HuH-7 (cell line): ENCODE results near the gene MAP2.
A peak's percentile ranks its signal among the peaks of the same experiment; 100 is the strongest.

Experiments
- DNase-seq: peaks from one replicate; pipeline ENCODE4 v3.0.0; 2011; ENCODE audit warnings: low spot score

MAP2 gene

DNA sequence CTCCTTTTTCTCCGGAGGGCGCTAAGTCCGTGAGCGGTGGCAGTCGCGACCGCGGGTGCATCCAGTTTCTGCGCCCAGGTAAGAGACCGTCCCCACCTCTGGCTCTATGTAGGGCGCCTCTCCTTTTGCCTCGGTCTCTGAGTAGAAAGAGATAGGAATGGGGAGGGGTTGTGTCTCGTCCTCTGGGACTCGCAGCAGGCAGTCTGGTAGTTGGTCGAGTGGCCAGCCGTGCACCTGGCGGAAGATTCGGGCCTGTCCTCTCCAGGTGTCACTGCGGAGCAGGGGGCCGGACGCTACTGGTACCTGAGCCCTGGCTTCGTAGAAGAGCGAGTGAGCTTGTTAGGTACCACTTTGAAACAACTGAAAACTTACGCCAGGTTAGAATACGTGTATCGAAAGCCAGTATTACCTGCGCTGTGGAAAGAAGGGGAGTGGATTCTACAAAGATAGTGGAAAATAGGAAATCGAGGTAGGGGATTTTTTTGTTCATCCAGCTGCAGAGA, 403 bp downstream of the MAP2 start:
- DNase-seq: peak; percentile 12

DNA sequence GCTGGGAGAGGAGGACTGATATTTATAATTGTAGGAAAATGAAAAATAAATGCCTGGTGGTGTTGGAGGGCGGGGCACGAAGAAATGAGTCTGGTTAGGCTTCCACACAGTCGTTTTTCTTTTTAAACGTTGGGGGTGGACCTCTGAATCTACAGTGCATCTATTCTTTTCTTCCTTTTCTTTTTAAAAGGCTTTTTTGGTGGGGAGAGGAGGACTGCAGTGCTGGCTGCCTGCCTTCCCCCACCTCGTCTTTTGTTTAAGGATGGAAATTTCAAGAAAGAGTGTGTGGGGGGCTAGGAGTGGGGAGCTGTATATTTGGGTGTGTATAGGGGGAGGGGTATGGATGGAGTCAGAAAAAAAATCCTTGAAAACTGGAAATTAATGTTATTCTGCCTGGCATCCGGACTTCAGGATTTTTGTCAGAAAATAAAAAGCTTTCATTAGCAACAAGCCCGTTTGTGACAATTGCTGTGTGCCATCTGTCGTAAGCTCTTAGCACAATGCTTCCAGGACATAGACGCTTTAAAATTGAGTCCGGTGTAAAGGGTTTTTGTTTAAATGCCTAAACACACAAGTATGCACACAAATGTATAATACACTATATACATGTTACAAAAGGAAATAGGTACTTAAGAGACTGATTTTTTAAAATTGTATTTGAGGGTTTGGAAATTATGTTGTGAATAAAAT, 1.1 kb downstream of the MAP2 start:
- no peak for DNase-seq

DNA sequence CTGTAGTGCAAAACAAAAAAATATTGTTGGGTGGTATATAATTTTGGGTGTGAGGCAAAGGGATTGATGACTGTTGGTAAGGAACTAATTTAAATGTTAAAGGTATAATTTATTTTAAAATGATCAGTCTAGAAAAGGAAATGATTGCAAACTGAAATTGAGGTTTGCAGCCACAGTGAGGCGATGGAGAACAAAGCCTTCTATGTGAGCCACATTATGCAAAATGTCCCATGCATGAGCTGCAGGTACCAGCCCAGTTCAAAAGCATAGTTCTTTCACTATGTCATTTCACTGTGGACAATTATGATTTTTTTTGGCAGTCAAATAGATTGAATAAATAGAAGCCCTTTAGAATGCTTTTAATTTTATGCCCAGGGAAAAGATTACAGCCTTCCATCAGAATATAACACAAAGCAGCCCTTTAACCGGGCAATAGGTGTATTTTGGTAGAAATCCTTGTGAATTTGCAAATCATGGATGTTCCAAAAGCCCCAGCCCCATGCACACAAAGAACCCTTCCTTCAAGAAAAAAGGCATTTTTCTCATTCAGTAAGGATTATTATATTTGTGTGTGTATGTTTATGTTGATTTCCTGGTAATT, 1.7 kb downstream of the MAP2 start:
- DNase-seq: peak; percentile 40

GRCh38 chr2:209426432-209426831, 2.6 kb downstream of the MAP2 start:
- DNase-seq: no peak

DNA sequence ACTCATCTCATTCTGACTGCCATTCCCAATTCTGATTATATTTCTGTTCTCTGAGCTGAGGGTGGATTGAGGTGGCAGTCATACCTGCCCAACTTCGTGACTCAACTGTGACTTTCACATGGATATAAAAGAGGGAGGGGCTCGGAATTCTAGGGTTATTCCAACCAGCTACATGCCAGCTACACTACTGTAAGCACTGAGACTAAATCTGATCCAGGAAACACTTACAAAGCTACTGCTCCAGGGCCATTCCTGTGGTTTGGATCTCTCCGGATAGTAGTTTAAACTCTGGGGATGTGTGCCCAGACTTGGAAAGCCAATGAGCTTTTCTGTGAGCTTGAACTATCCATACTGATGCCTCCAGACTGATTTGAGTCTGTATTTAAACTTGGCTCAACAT, 7.9 kb downstream of the MAP2 start:
- no peak for DNase-seq

GRCh38 chr2:209441541-209441940, 17.7 kb downstream of the MAP2 start:
- no peak for DNase-seq

GRCh38 chr2:209442939-209443338, 19.1 kb downstream of the MAP2 start:
- DNase-seq: no peak

DNA sequence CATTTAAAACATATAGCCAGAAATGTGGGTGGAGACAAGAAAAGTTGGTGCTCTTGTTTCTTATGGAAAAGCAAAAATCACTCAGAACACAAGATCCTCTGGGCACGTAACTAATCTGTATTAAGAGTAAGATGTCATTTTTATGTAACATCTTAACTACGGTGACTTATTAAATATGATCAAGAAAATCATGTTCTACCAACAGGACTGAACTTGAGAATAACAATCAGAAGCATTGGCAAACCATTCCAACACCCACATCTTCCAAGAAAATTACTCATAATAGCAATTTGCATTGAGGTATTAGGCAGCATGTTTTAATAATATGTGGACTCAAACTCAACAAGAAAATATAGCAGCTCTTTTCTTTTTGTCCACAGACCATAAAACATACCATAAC, 21.6 kb downstream of the MAP2 start:
- DNase-seq: no peak

DNA sequence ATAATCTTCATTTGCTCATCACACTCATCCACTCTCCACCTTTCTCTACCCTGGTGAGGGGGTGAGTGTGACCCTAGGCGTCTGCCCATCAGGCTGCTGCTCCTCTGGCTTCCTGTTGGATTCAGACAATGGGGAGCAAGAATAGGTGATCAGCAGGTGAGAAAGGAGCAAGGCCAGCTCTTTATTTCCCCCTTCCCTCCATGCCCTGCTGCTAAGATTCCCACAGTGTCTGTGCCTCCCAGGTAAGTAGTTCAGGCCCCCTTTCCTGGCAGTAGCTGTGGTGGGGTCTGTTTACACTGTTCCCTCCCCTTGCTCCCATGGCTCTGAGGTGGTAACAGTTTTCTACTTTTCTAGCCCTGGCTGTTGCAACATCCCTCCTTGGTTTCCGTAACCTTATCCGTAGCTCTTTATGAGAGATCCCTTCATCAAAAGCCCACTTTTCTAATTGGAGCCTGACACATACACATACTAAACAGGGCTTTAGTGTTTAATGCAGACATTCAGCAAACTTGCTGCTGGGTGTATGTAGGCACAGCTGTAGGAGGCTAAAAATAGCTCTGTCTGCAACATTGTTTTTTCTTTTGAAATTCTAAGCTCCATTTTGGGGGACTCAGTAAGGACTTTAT, 27.5 kb downstream of the MAP2 start:
- no peak for DNase-seq

- no peak for DNase-seq
Observed at GRCh38 chr2:209456489-209456888, 32.6 kb downstream of the MAP2 start.

DNA sequence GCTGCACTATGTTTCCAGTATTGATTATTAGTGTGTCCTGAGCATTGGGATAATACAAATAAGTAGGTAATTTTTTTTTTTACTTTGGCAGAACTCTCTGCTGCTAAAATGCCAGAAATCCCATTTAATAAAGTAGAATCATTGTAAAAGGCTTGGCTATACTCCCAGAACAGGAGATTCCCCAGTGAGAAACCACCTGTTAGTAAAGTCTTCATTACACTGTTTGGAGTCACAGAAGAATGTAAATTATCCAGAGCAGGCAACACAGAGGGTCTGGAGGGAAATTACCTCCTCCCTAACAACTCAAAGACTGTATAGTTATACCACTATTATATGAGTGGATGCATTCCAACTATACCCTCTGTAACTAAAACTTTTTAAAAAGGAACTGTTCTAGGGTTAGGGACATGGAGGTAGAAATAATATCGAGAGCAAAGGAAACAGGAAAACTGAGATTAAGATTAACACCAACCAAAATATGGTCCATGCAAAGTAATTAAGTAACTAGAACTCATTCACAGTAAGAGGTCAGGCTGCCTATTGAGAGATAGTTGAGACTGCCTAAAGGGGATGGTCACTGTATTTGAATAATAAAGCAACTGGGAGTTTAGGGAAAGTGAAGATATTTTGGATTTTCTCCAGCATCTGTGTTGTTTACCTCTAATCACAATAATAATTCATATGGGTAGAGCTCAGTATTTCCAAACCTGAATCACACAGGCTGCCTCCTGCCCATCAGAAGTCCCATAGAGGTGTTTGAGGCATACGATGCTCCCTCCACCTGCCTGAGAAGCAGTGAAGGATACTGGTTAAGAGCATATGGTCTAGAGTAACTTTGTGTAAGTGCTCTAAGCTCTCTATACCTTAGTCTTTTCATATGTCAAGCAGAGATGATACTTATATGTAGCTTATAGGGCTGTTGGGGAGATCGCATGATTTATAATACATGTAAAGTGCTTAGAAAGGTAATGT, 34.4 kb downstream of the MAP2 start:
- DNase-seq: no peak

DNA sequence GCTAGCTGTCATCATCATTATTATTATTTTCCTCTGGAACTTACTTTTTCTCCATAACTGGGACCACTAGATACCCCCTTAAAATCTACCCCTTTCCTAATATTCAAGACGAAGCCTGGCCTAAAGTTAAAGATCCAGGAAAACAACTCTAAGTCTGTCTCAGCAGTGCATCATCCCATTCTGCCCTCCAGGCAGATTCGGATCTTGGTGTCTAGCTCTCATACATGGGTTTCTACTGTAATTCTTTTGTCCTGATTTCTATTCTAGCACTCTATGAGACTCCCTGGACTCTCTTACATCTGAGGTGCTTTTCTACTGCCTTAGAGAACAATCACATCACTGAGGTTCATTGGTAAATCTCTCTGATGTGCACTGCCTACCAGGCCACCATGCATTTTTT, 35.5 kb downstream of the MAP2 start:
- DNase-seq: no peak

- DNase-seq: no peak
Observed at GRCh38 chr2:209460151-209460761, 36.4 kb downstream of the MAP2 start.

- no peak for DNase-seq
Observed at GRCh38 chr2:209463226-209463625, 39.4 kb downstream of the MAP2 start.

- no peak for DNase-seq
Observed at GRCh38 chr2:209463835-209464234, 40.0 kb downstream of the MAP2 start.

- DNase-seq: no peak
Observed at GRCh38 chr2:209468846-209469245, 45.0 kb downstream of the MAP2 start.

DNA sequence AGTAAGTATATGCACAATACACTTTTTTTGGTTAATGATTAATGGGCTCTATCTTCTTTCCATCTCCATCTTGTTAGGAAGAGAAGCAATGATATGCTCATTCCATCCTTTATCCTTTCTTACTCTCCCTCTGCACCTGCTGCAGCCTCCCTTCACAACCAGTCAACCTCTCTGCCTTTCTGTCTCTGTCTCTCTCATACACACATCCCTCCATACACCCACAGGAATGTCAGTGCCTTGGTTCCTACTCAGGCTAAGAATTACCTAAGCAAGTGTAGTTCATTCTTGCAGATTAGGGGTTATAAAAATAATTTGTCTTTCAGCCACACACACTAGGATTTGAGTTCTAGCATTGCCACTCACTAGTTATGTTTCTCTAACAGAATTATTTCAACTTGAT, 45.6 kb downstream of the MAP2 start:
- DNase-seq: no peak

DNA sequence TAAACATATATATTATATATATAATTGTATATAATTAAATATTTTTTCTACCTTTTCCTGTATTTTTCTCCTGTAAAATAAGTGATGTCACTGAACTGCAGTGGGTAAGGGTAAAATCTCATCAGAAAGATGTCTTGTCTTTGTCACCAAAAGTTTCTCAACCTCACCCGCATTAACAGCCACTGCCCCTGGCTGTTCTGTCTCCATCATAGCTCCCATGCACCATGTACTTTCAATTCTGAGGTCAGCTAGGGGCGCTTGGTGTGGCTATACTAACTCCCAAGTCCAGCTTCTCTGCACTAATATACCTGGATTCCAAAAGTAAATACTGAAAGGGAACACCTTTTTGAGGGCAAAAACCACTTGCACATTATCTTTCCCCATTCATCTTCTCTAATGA, 46.6 kb downstream of the MAP2 start:
- DNase-seq: no peak

DNA sequence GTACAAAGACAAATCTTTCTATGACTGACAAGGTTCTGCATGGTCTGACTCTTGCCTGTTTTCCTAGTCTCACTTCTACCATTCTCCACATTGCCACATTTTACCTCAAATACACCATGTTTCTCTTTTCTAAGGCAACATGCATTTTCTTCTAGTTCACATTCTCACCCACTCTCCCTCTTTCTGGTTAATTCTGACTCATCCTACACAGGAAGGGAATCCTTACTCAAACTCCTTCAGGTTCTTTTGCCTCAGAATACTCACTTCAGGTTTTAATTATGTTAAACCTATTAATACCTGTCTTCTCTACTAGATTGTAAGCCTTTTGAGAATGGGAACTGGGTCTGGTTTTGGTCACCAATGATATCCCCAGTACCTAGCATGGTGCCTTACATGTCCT, 47.2 kb downstream of the MAP2 start:
- no peak for DNase-seq

DNA sequence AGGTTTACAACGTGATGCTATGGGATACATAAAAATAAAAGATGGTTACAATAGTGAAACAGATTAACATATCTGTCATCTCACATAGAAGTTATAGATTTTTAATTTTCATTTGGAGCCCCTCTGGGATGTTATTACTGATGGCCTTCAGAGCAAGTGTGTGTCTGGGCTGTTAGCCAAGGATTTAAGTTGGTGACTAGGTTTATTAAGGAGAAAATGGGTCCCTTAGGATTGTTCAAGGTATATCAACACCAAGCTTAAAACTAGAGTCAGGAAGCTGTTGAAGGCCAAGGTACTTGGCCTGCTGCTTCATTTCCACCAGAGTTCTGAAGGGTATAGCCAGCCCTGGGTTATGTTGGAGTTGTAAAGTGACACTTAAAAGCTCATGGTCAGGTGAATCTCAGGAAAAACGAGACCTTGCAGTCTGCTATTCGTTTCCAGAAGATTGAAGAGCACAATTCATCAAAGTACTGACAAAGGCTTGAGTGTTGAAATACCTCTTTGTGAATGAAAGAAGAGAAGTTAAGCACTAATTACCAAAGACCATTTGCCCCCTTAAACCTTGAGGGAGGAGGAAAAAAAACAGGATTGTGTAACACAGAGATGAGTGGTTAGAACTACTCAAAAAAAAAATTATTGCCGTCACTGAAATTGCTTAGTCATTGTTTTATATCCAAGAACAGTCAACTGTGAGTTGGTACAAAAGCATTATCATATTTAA, 48.4 kb downstream of the MAP2 start:
- no peak for DNase-seq

GRCh38 chr2:209472871-209473270, 49.0 kb downstream of the MAP2 start:
- no peak for DNase-seq
